Smooth muscle cell (in vitro differentiated cells): ENCODE data around the gene LHFPL6. TPM values are rescaled to one million over a fixed set of nuclear protein-coding genes. Genes with fewer than 3 reads are reported as not detected.

Experiments
- DNase-seq: peaks from one replicate; lab custom pipeline; 2025; ENCODE audit not compliant: unreplicated experiment; lab: John Stamatoyannopoulos, UW
- H2AFZ ChIP-seq: fragments of 200-600 bp; sonication (generic); 2 replicates; pipeline ENCODE4 v1.6.0; 2016; ENCODE audit warnings: antibody characterized with exemption, low read depth, mild to moderate bottlenecking
- H3F3A ChIP-seq: fragments of 200-600 bp; sonication (generic); 2 replicates; pipeline ENCODE4 v1.6.0; 2017; ENCODE audit warnings: antibody characterized with exemption, low read depth
- H3K27ac ChIP-seq: fragments of 200-600 bp; sonication (generic); 2 replicates; pipeline ENCODE4 v1.5.1; 2016; ENCODE audit warnings: low read depth, mild to moderate bottlenecking
- H3K27me3 ChIP-seq: fragments of 200-600 bp; sonication (generic); 2 replicates; pipeline ENCODE4 v1.6.1; 2016; ENCODE audit warnings: low read depth, mild to moderate bottlenecking
- H3K36me3 ChIP-seq: fragments of 200-600 bp; sonication (generic); 2 replicates; pipeline ENCODE4 v1.5.1; 2016; ENCODE audit warnings: low read depth
- H3K4me1 ChIP-seq: fragments of 200-600 bp; sonication (generic); 2 replicates; pipeline ENCODE4 v1.5.1; 2016; ENCODE audit warnings: low read depth
- H3K4me2 ChIP-seq: fragments of 200-600 bp; sonication (generic); 2 replicates; pipeline ENCODE4 v1.6.0; 2016; ENCODE audit warnings: mild to moderate bottlenecking
- H3K4me3 ChIP-seq: fragments of 200-600 bp; sonication (generic); 2 replicates; pipeline ENCODE4 v1.5.1; 2016; ENCODE audit warnings: mild to moderate bottlenecking
- H3K79me2 ChIP-seq: fragments of 200-600 bp; sonication (generic); 2 replicates; pipeline ENCODE4 v1.6.0; 2016; ENCODE audit warnings: low read depth, mild to moderate bottlenecking
- H3K9ac ChIP-seq: fragments of 200-600 bp; sonication (generic); 2 replicates; pipeline ENCODE4 v1.6.0; 2016; ENCODE audit warnings: low read depth
- H3K9me3 ChIP-seq: fragments of 200-600 bp; sonication (generic); replicated peaks from 2 replicates; pipeline ENCODE4 v1.5.1; 2016; ENCODE audit warnings: low read depth
- H4K20me1 ChIP-seq: fragments of 200-600 bp; sonication (generic); 2 replicates; pipeline ENCODE4 v1.6.0; 2016; ENCODE audit warnings: low read depth
- WGBS: methylation state at CpG from one replicate; pipeline ENCODE4 v1.1.7; 2016; ENCODE audit warnings: low lambda C conversion rate; 5-methylcytosine and 5-hydroxymethylcytosine counted together
- polyA plus RNA-seq: library from polyadenylated mRNA; unstranded; fragments of >200 nt; fragmentation: Nextera tagmentation; extraction: Ambion mirVana; gene quantifications from 2 replicates; pipeline ENCODE4 v1.2.1, GENCODE V29; 2016
- total RNA-seq: library from RNA; depleted of rRNA; stranded (reverse); fragments of >200 nt; gene quantifications from 2 replicates; pipeline ENCODE4 v1.2.3, GENCODE V29; 2014
- TF ChIP-seq, protein P1 (sequence below): fragments of 200-600 bp; sonication (generic); IDR thresholded peaks from 2 replicates; pipeline ENCODE4 v1.5.1; 2017; ENCODE audit warnings: borderline replicate concordance, mild to moderate bottlenecking, antibody characterized with exemption; ENCODE audit not compliant: insufficient read depth, poor library complexity, severe bottlenecking

LHFPL6 gene
- total and polyA plus RNA-seq, 2 experiments from 2014 or later, result 24.7 to 43.6 TPM

DNA sequence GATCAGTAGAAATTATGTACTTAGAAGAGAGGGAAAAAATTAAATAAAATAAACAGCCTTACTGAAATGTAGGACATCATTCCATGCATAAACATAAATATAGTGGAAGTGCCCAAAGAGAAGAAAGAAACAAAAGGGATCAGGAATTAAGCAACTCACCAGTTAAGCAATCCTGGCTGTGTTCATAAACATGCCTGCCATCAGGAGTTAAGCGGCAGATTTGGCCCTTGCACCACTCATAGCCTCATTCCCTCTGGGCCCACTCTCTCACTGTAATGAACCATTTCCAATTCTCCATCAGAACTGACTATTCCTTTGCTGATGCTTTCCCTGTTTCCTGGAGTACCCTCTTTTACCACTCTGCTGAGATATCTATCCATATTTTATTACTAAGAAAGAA lies 281.4 kb downstream of the LHFPL6 start:
- Histone ChIP-seq H3K4me1 (peaks cover 14% of the 10 kb centered on the region), H3K9ac (no peak overlapping the region), H3K27me3 (no peaks in the 10 kb centered on the region), H3K4me3 (no peak overlapping the region), H3K79me2 (no peaks in the 10 kb centered on the region), H3K27ac (no peak overlapping the region), H3K9me3 (no peaks in the 10 kb centered on the region), H3F3A (no peaks in the 10 kb centered on the region), H4K20me1 (no peaks in the 10 kb centered on the region), H2AFZ (no peak overlapping the region), H3K4me2 (no peak overlapping the region), H3K36me3 (no peaks in the 10 kb centered on the region)
- no peak for DNase-seq
- 79% methylated on average over 1 of the region's 1 CpG for WGBS
- TF ChIP-seq, protein P1, sequence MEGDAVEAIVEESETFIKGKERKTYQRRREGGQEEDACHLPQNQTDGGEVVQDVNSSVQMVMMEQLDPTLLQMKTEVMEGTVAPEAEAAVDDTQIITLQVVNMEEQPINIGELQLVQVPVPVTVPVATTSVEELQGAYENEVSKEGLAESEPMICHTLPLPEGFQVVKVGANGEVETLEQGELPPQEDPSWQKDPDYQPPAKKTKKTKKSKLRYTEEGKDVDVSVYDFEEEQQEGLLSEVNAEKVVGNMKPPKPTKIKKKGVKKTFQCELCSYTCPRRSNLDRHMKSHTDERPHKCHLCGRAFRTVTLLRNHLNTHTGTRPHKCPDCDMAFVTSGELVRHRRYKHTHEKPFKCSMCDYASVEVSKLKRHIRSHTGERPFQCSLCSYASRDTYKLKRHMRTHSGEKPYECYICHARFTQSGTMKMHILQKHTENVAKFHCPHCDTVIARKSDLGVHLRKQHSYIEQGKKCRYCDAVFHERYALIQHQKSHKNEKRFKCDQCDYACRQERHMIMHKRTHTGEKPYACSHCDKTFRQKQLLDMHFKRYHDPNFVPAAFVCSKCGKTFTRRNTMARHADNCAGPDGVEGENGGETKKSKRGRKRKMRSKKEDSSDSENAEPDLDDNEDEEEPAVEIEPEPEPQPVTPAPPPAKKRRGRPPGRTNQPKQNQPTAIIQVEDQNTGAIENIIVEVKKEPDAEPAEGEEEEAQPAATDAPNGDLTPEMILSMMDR, result no peak

DNA sequence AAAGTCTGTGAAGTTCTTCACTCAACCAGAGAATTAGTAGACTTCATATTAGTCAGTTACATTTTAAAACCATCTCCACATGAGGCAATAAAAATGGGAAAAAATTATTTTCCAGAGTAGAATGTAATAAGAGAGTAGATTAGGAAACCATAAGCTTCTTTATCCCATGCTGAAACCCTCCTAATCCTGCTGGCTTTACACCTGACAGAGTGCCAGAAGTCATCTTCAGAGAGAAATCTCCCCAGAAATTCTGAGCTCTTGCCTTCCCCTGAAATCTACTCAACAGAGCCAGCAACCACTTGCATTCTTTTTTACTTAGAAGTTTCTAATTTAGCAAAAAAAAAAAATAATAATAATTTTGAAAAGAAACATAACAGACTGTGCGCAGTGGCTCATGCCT lies 284.8 kb downstream of the LHFPL6 start:
- H3K4me1 ChIP-seq, result peaks cover 13% of the 10 kb centered on the region
- no peak overlapping the region for H3K27ac ChIP-seq
- no peak overlapping the region for H3K4me3 ChIP-seq
- 91% methylated on average over 1 of the region's 1 CpG for WGBS
- no peaks in the 10 kb centered on the region for H3K79me2 ChIP-seq
- TF ChIP-seq, protein P1, result no peak
- H3K36me3 ChIP-seq, result no peaks in the 10 kb centered on the region
- no peak overlapping the region for H3K9ac ChIP-seq
- no peak overlapping the region for H2AFZ ChIP-seq
- H4K20me1 ChIP-seq, result no peaks in the 10 kb centered on the region
- no peak for DNase-seq
- H3K9me3 ChIP-seq, result no peaks in the 10 kb centered on the region
- no peak overlapping the region for H3K4me2 ChIP-seq
- H3K27me3 ChIP-seq, result no peaks in the 10 kb centered on the region
- no peaks in the 10 kb centered on the region for H3F3A ChIP-seq

DNA sequence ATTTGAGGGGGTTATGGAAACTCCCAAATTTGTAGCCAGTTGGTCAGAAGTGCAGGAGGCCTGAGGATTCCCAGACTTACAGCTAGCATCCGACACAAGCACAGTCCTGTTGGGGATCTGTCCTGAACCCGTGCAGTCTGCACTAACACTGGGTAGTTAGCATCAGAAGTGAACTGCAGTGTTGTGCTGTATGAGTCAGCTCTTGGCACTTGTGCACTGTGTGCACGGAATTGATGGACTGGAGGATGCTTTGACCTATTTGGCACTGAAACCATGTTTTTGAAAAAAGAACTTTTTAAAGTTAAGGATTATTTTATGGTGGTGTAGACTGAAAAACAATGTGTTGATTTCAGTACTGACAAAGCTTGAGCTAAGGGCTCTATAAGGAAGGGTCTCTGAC lies 285.7 kb downstream of the LHFPL6 start:
- no peaks in the 10 kb centered on the region for H3K9me3 ChIP-seq
- H3K27ac ChIP-seq, result no peak overlapping the region
- no peaks in the 10 kb centered on the region for H3F3A ChIP-seq
- H3K79me2 ChIP-seq, result no peaks in the 10 kb centered on the region
- H3K4me1 ChIP-seq, result peaks cover 4% of the 10 kb centered on the region
- H3K4me2 ChIP-seq, result no peak overlapping the region
- 80% methylated on average over 3 of the region's 3 CpGs for WGBS
- DNase-seq, result no peak
- H2AFZ ChIP-seq, result no peak overlapping the region
- H3K4me3 ChIP-seq, result no peak overlapping the region
- TF ChIP-seq, protein P1, result no peak
- no peaks in the 10 kb centered on the region for H3K27me3 ChIP-seq
- H3K9ac ChIP-seq, result no peak overlapping the region
- no peaks in the 10 kb centered on the region for H4K20me1 ChIP-seq
- no peaks in the 10 kb centered on the region for H3K36me3 ChIP-seq

DNA sequence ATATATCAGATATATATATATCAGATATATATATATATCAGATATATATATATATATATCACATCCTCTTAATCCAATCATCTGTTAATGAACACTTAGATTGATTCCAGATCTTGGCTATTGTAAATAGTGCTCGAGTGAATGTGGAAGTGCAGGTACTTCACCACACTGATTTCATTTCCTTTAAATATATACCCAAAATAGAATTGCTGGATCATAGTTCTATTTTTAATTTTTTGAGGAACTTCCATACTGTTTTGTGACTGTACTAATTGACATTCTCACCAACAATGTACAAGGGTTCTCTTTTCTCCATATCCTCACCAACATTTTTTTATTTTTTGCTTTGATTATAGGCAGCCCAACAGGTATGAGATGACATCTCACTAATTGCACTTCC lies 287.2 kb downstream of the LHFPL6 start:
- TF ChIP-seq, protein P1, result no peak
- Histone ChIP-seq H3K9ac (no peak overlapping the region), H3K4me3 (no peak overlapping the region), H3K27me3 (no peaks in the 10 kb centered on the region), H3K4me1 (no peaks in the 10 kb centered on the region), H4K20me1 (no peaks in the 10 kb centered on the region), H3K27ac (no peak overlapping the region), H3K36me3 (no peaks in the 10 kb centered on the region), H3K9me3 (no peaks in the 10 kb centered on the region), H3F3A (no peaks in the 10 kb centered on the region), H2AFZ (no peak overlapping the region), H3K4me2 (no peak overlapping the region), H3K79me2 (no peaks in the 10 kb centered on the region)
- DNase-seq, result no peak
- WGBS, result 96% methylated on average over 1 of the region's 1 CpG
